GM23338 (cell line): ENCODE data around the gene ANKRD62. TPM values are rescaled to one million over a fixed set of nuclear protein-coding genes. Genes with fewer than 3 reads are reported as not detected.

Experiments used
- ATAC-seq: fragments of 200-7000 bp; cut with Tn5 transposase; 3 replicates; pipeline ENCODE4 v1.9.1; 2020
- DNase-seq: peaks from one replicate; pipeline ENCODE4 v3.0.0-alpha.2; 2015; ENCODE audit warnings: low spot score
- H2AFZ ChIP-seq: fragments of 200-600 bp; sonication (generic); 2 replicates; pipeline ENCODE4 v1.8.0; 2016; ENCODE audit warnings: antibody characterized with exemption, mild to moderate bottlenecking, moderate library complexity
- H3F3A ChIP-seq: fragments of 200-600 bp; sonication (generic); replicated peaks from 2 replicates; pipeline ENCODE4 v1.8.0; 2017; ENCODE audit warnings: antibody characterized with exemption, mixed run types, low read depth
- H3K27ac ChIP-seq: fragments of 200-600 bp; sonication (generic); 2 replicates; pipeline ENCODE4 v1.6.1; 2016; ENCODE audit warnings: low read depth
- H3K27me3 ChIP-seq: fragments of 200-600 bp; sonication (generic); 2 replicates; pipeline ENCODE4 v1.8.0; 2016; ENCODE audit warnings: mild to moderate bottlenecking, mixed run types, moderate library complexity; ENCODE audit not compliant: insufficient read depth
- H3K36me3 ChIP-seq: fragments of 200-600 bp; sonication (generic); 2 replicates; pipeline ENCODE4 v1.8.0; 2016; ENCODE audit warnings: mild to moderate bottlenecking; ENCODE audit not compliant: insufficient read depth
- H3K4me1 ChIP-seq: fragments of 200-600 bp; sonication (generic); 2 replicates; pipeline ENCODE4 v1.8.0; 2016; ENCODE audit warnings: mild to moderate bottlenecking, moderate library complexity; ENCODE audit not compliant: insufficient read depth
- H3K4me2 ChIP-seq: fragments of 200-600 bp; sonication (generic); 2 replicates; pipeline ENCODE4 v1.7.1; 2017; ENCODE audit warnings: mixed run types
- H3K4me3 ChIP-seq: fragments of 200-600 bp; sonication (generic); 2 replicates; pipeline ENCODE4 v1.6.1; 2016; ENCODE audit warnings: mixed run types
- H3K79me2 ChIP-seq: fragments of 200-600 bp; sonication (generic); replicated peaks from 2 replicates; pipeline ENCODE4 v1.8.0; 2017; ENCODE audit warnings: mild to moderate bottlenecking; ENCODE audit not compliant: insufficient read depth
- H3K9me2 ChIP-seq: fragments of 200-600 bp; sonication (generic); 2 replicates; pipeline ENCODE4 v1.8.0; 2017; ENCODE audit not compliant: insufficient read depth
- H4K20me1 ChIP-seq: fragments of 200-600 bp; sonication (generic); replicated peaks from 2 replicates; pipeline ENCODE4 v1.8.0; 2017; ENCODE audit warnings: mild to moderate bottlenecking; ENCODE audit not compliant: insufficient read depth
- H3K27ac Mint-ChIP-seq: 2 replicates; pipeline ENCODE4 v1.8.0; 2020; ENCODE audit warnings: inconsistent platforms, mild to moderate bottlenecking, moderate library complexity, mixed read lengths
- H3K27me3 Mint-ChIP-seq: 3 replicates; pipeline ENCODE4 v1.8.0; 2022; ENCODE audit warnings: low read depth, mild to moderate bottlenecking, moderate library complexity, mixed read lengths, inconsistent platforms; ENCODE audit not compliant: insufficient read depth, poor library complexity
- H3K36me3 Mint-ChIP-seq: 3 replicates; pipeline ENCODE4 v1.8.0; 2021; ENCODE audit warnings: low read depth, mild to moderate bottlenecking, inconsistent platforms, moderate library complexity, mixed read lengths
- H3K4me1 Mint-ChIP-seq: 3 replicates; pipeline ENCODE4 v1.8.0; 2020; ENCODE audit warnings: mild to moderate bottlenecking, inconsistent platforms, mixed read lengths
- H3K4me3 Mint-ChIP-seq: 3 replicates; pipeline ENCODE4 v1.8.0; 2021; ENCODE audit warnings: moderate library complexity, mild to moderate bottlenecking, inconsistent platforms, mixed read lengths
- H3K9me3 Mint-ChIP-seq: 3 replicates; pipeline ENCODE4 v1.8.0; 2020; ENCODE audit warnings: moderate library complexity, mild to moderate bottlenecking, inconsistent platforms, mixed read lengths
- CREB1 ChIP-seq: fragments of 250-450 bp; sonication (Bioruptor Pico); IDR thresholded peaks from 2 replicates; pipeline ENCODE4 v1.5.0; 2020; ENCODE audit warnings: low read depth, mild to moderate bottlenecking, moderate library complexity
- CTCF ChIP-seq, 2 experiments: fragments of 200-600 bp in 1 of 2; sonication (generic) in 1 of 2; conservative IDR thresholded peaks; 2 replicates each; pipeline versions ENCODE4 v1.5.1 to v1.6.1; 2016 to 2017; ENCODE audit warnings: antibody characterized with exemption in 2 of 2, low read depth in 2 of 2, mild to moderate bottlenecking in 2 of 2, moderate library complexity in 1 of 2
- ETS1 ChIP-seq: IDR thresholded peaks from 2 replicates; pipeline ENCODE4 v1.6.1; 2016; ENCODE audit warnings: antibody characterized with exemption
- EZH2phosphoT487 ChIP-seq: fragments of 200-600 bp; sonication (generic); IDR thresholded peaks from one replicate; pipeline ENCODE4 v1.8.1; 2018; ENCODE audit warnings: antibody characterized with exemption; ENCODE audit not compliant: unreplicated experiment
- POLR2AphosphoS5 ChIP-seq: IDR thresholded peaks from 2 replicates; pipeline ENCODE4 v1.6.1; 2016; ENCODE audit warnings: antibody characterized with exemption, low read depth
- REST ChIP-seq: IDR thresholded peaks from one replicate; pipeline ENCODE4 v1.6.1; 2018; ENCODE audit warnings: antibody characterized with exemption; ENCODE audit not compliant: unreplicated experiment
- ZNF462 ChIP-seq: fragments of 250-450 bp; sonication (Bioruptor Pico); IDR thresholded peaks from 2 replicates; pipeline ENCODE4 v1.5.0; 2020; ENCODE audit warnings: mild to moderate bottlenecking, moderate library complexity
- polyA plus RNA-seq: library from polyadenylated mRNA; unstranded; fragments of >200 nt; fragmentation: Nextera tagmentation; extraction: Ambion mirVana; gene quantifications from 2 replicates; pipeline ENCODE4 v1.2.1, GENCODE V29; 2016
- total RNA-seq: library from RNA; depleted of rRNA; stranded (reverse); fragments of >200 nt; shearing (Covaris generic); gene quantifications from 2 replicates; pipeline ENCODE4 v1.2.3, GENCODE V29; 2014

Gene ANKRD62
- total and polyA plus RNA-seq, 2 experiments from 2014 or later, result not detected

- TF ChIP-seq EZH2phosphoT487 (no peak), REST (no peak), CREB1 (CRISPR knock-in tag) (no peak), CTCF (conservative IDR thresholded peaks at IDR 0.05; ENCODE audit: low read depth in 2 of 2) (no peak), ETS1 (no peak)
Measured at GRCh38 chr18:12065397-12065796, 28.2 kb upstream of the ANKRD62 start (continued).

- H3F3A ChIP-seq, result no peaks in the 10 kb centered on the region
- no peaks in the 10 kb centered on the region for H3K27me3 ChIP-seq
- peaks cover 4% of the 10 kb centered on the region; the same call in 1 of the 3 replicates for H3K9me3 Mint-ChIP-seq
- no peak overlapping the region for H2AFZ ChIP-seq
- DNase-seq (no peak), ATAC-seq (peak; percentile 28; the same call in 2 of the 3 replicates)
- H3K4me1 ChIP-seq, result no peaks in the 10 kb centered on the region
- H3K4me3 Mint-ChIP-seq, result no peak overlapping the region
- no peaks in the 10 kb centered on the region for H3K9me2 ChIP-seq
- H4K20me1 ChIP-seq, result no peaks in the 10 kb centered on the region
- no peak overlapping the region for H3K27ac ChIP-seq
- H3K4me3 ChIP-seq, result no peak overlapping the region
- no peak overlapping the region for H3K4me2 ChIP-seq
- H3K27me3 Mint-ChIP-seq, result peaks cover 2% of the 10 kb centered on the region
- no peaks in the 10 kb centered on the region for H3K36me3 ChIP-seq
- no peak overlapping the region for H3K27ac Mint-ChIP-seq
- H3K36me3 Mint-ChIP-seq, result no peaks in the 10 kb centered on the region
- no peaks in the 10 kb centered on the region; the same call in 2 of the 3 replicates for H3K4me1 Mint-ChIP-seq
- no peaks in the 10 kb centered on the region for H3K79me2 ChIP-seq
- no peak for TF ChIP-seq REST
- TF ChIP-seq ZNF462 (CRISPR knock-in tag), result no peak
- no peak for TF ChIP-seq POLR2AphosphoS5
Measured at GRCh38 chr18:12066910-12067511, 26.6 kb upstream of the ANKRD62 start.
